ENCODE results near the gene SEMA6A. TPM values are rescaled to one million over a fixed set of nuclear protein-coding genes. Genes with fewer than 3 reads are reported as not detected.

SEMA6A gene
- total and polyA plus RNA-seq, 2 donors = 6.6 to 54.0 TPM

- Histone ChIP-seq H3K27ac (ENCODE audit: low read depth) (no peak overlapping the region), H3K4me3 (ENCODE audit: low read depth, low read length) (no peak overlapping the region), H3K36me3 (ENCODE audit: insufficient read depth) (no peaks in the 10 kb centered on the region), H3K4me1 (ENCODE audit: insufficient read depth) (no peaks in the 10 kb centered on the region)
- DNase-seq (ENCODE audit: extremely low spot score) = no peak
- WGBS = 87% methylated on average over 5 of the region's 5 CpGs
Observed at GRCh38 chr5:116421080-116421629, 153.5 kb downstream of the SEMA6A start.

- no peaks in the 10 kb centered on the region for H3K36me3 ChIP-seq (ENCODE audit: insufficient read depth)
- H3K27ac ChIP-seq (ENCODE audit: low read depth) = no peak overlapping the region
- H3K4me1 ChIP-seq (ENCODE audit: insufficient read depth) = no peaks in the 10 kb centered on the region
- 87% methylated on average over 4 of the region's 4 CpGs for WGBS
- DNase-seq (ENCODE audit: extremely low spot score) = no peak
- no peak overlapping the region for H3K4me3 ChIP-seq (ENCODE audit: low read depth, low read length)
Observed at GRCh38 chr5:116420540-116420939, 154.1 kb downstream of the SEMA6A start.

GRCh38 chr5:116419258-116419657 is 155.4 kb downstream of the SEMA6A start:
- Histone ChIP-seq H3K4me1 (ENCODE audit: insufficient read depth) (no peaks in the 10 kb centered on the region), H3K4me3 (ENCODE audit: low read depth, low read length) (no peak overlapping the region), H3K36me3 (ENCODE audit: insufficient read depth) (no peaks in the 10 kb centered on the region), H3K27ac (ENCODE audit: low read depth) (no peak overlapping the region)
- DNase-seq (ENCODE audit: extremely low spot score) = no peak
- WGBS = 85% methylated on average over 1 of the region's 1 CpG

GRCh38 chr5:116418774-116419173 is 155.8 kb downstream of the SEMA6A start:
- no peaks in the 10 kb centered on the region for H3K36me3 ChIP-seq (ENCODE audit: insufficient read depth)
- no peak overlapping the region for H3K27ac ChIP-seq (ENCODE audit: low read depth)
- H3K4me3 ChIP-seq (ENCODE audit: low read depth, low read length) = no peak overlapping the region
- H3K4me1 ChIP-seq (ENCODE audit: insufficient read depth) = no peaks in the 10 kb centered on the region
- 91% methylated on average over 3 of the region's 3 CpGs for WGBS
- DNase-seq (ENCODE audit: extremely low spot score) = no peak

- no peak overlapping the region for H3K27ac ChIP-seq (ENCODE audit: low read depth)
- WGBS = 95% methylated on average over 2 of the region's 2 CpGs
- no peaks in the 10 kb centered on the region for H3K4me1 ChIP-seq (ENCODE audit: insufficient read depth)
- no peak for DNase-seq (ENCODE audit: extremely low spot score)
- no peak overlapping the region for H3K4me3 ChIP-seq (ENCODE audit: low read depth, low read length)
- no peaks in the 10 kb centered on the region for H3K36me3 ChIP-seq (ENCODE audit: insufficient read depth)
Observed at GRCh38 chr5:116418016-116418415, 156.6 kb downstream of the SEMA6A start.

- DNase-seq (ENCODE audit: extremely low spot score) = no peak
- 88% methylated on average over 5 of the region's 5 CpGs for WGBS
- Histone ChIP-seq H3K27ac (ENCODE audit: low read depth) (no peak overlapping the region), H3K36me3 (ENCODE audit: insufficient read depth) (no peaks in the 10 kb centered on the region), H3K4me3 (ENCODE audit: low read depth, low read length) (no peak overlapping the region), H3K4me1 (ENCODE audit: insufficient read depth) (no peaks in the 10 kb centered on the region)
Observed at GRCh38 chr5:116415989-116416388, 158.6 kb downstream of the SEMA6A start.

- no peak for DNase-seq (ENCODE audit: extremely low spot score)
- Histone ChIP-seq H3K27ac (ENCODE audit: low read depth) (no peak overlapping the region), H3K36me3 (ENCODE audit: insufficient read depth) (no peaks in the 10 kb centered on the region), H3K4me1 (ENCODE audit: insufficient read depth) (no peaks in the 10 kb centered on the region), H3K4me3 (ENCODE audit: low read depth, low read length) (no peak overlapping the region)
- 35% methylated on average over 1 of the region's 1 CpG for WGBS
Observed at GRCh38 chr5:116415182-116415581, 159.4 kb downstream of the SEMA6A start.

GRCh38 chr5:116411101-116411571 is 163.5 kb downstream of the SEMA6A start:
- Histone ChIP-seq H3K4me3 (ENCODE audit: low read depth, low read length) (no peak overlapping the region), H3K4me1 (ENCODE audit: insufficient read depth) (no peaks in the 10 kb centered on the region), H3K36me3 (ENCODE audit: insufficient read depth) (no peaks in the 10 kb centered on the region), H3K27ac (ENCODE audit: low read depth) (no peak overlapping the region)
- WGBS = 44% methylated on average over 5 of the region's 5 CpGs
- DNase-seq (ENCODE audit: extremely low spot score) = peak; percentile 86

- H3K4me1 ChIP-seq (ENCODE audit: insufficient read depth) = no peaks in the 10 kb centered on the region
- 56% methylated on average over 3 of the region's 3 CpGs for WGBS
Observed at GRCh38 chr5:116410336-116410890, 164.2 kb downstream of the SEMA6A start.

GRCh38 chr5:116409591-116410296 is 164.9 kb downstream of the SEMA6A start:
- no peak for DNase-seq (ENCODE audit: extremely low spot score)
- no peak overlapping the region for H3K27ac ChIP-seq (ENCODE audit: low read depth)
- no peaks in the 10 kb centered on the region for H3K4me1 ChIP-seq (ENCODE audit: insufficient read depth)
- WGBS = 80% methylated on average over 5 of the region's 5 CpGs
- H3K4me3 ChIP-seq (ENCODE audit: low read depth, low read length) = no peak overlapping the region
- H3K36me3 ChIP-seq (ENCODE audit: insufficient read depth) = no peaks in the 10 kb centered on the region

More at GRCh38 chr5:116410336-116410890, 164.2 kb downstream of the SEMA6A start:
- Histone ChIP-seq H3K4me3 (ENCODE audit: low read depth, low read length) (no peak overlapping the region), H3K27ac (ENCODE audit: low read depth) (no peak overlapping the region), H3K36me3 (ENCODE audit: insufficient read depth) (no peaks in the 10 kb centered on the region)
- no peak for DNase-seq (ENCODE audit: extremely low spot score)

- 85% methylated on average over 7 of the region's 7 CpGs for WGBS
- no peak overlapping the region for H3K4me3 ChIP-seq (ENCODE audit: low read depth, low read length)
Observed at GRCh38 chr5:116406306-116407041, 168.1 kb downstream of the SEMA6A start.

GRCh38 chr5:116404792-116405191 is 169.8 kb downstream of the SEMA6A start:
- no peaks in the 10 kb centered on the region for H3K4me1 ChIP-seq (ENCODE audit: insufficient read depth)
- no peak overlapping the region for H3K4me3 ChIP-seq (ENCODE audit: low read depth, low read length)
- H3K27ac ChIP-seq (ENCODE audit: low read depth) = no peak overlapping the region
- no peaks in the 10 kb centered on the region for H3K36me3 ChIP-seq (ENCODE audit: insufficient read depth)
- DNase-seq (ENCODE audit: extremely low spot score) = no peak
- WGBS = 85% methylated on average over 3 of the region's 3 CpGs

More at GRCh38 chr5:116406306-116407041, 168.1 kb downstream of the SEMA6A start:
- Histone ChIP-seq H3K4me1 (ENCODE audit: insufficient read depth) (no peaks in the 10 kb centered on the region), H3K27ac (ENCODE audit: low read depth) (no peak overlapping the region), H3K36me3 (ENCODE audit: insufficient read depth) (no peaks in the 10 kb centered on the region)
- no peak for DNase-seq (ENCODE audit: extremely low spot score)

- WGBS = 76% methylated on average over 2 of the region's 2 CpGs
- H3K36me3 ChIP-seq (ENCODE audit: insufficient read depth) = no peaks in the 10 kb centered on the region
- DNase-seq (ENCODE audit: extremely low spot score) = no peak
Observed at GRCh38 chr5:116404016-116404415, 170.6 kb downstream of the SEMA6A start.

More at GRCh38 chr5:116404016-116404415, 170.6 kb downstream of the SEMA6A start:
- Histone ChIP-seq H3K4me3 (ENCODE audit: low read depth, low read length) (no peak overlapping the region), H3K4me1 (ENCODE audit: insufficient read depth) (no peaks in the 10 kb centered on the region), H3K27ac (ENCODE audit: low read depth) (no peak overlapping the region)
